DMS153 (cell line): ENCODE data around the gene MYOT.
"Not testable (repeated sequence)": the region's sequence is repeated elsewhere in the genome, so short reads cannot be mapped to it uniquely, and the experiment has no call there.

Source experiments
- DNase-seq: peaks from one replicate; lab custom pipeline; 2025; lab: John Stamatoyannopoulos, UW

Gene MYOT, protein sequence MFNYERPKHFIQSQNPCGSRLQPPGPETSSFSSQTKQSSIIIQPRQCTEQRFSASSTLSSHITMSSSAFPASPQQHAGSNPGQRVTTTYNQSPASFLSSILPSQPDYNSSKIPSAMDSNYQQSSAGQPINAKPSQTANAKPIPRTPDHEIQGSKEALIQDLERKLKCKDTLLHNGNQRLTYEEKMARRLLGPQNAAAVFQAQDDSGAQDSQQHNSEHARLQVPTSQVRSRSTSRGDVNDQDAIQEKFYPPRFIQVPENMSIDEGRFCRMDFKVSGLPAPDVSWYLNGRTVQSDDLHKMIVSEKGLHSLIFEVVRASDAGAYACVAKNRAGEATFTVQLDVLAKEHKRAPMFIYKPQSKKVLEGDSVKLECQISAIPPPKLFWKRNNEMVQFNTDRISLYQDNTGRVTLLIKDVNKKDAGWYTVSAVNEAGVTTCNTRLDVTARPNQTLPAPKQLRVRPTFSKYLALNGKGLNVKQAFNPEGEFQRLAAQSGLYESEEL

DNA sequence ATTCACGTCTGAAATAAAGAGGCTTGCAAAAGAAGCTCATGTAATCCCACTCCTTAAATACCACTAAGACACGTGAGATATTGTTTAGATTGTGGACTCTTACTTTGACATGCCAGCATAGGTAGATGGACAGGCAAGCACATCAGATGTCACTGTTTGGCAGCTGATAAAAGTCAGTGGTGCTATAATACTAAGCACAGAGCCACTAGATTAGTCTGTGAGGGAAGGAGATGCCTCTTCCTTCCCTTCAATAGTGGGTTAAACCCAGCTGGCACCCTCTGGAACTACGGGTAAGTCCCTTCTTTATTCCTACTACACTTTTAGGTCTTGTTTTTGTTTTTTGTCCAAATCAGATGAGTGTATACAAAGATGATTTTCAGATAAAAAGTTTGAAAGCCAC lies at the start of gene MYOT:
Gene MYOT, plus strand, starts transcription at position 197 of the 400 bp plus-strand sequence. CDS start 2,792 bp downstream, outside the sequence.
- no peak for DNase-seq

DNA sequence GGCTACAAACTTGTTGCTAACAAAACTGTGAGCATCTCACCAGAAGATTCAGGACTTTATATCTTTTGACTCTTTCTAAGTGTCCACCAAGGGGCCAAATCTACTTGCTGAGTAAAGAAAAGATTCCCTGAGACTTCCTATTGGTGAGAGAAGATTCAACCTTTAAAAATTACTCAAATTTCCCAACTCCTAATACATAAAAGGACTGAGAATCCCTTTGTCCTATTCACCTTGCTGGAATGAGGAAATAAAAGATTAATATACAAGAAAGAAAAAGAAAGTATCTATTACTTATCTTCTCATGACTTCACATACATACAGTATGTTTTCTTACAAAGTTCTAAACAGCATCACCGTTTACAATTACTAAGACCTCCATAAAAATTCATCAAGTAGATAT lies 47.9 kb upstream of the MYOT start:
- DNase-seq = no peak

DNA sequence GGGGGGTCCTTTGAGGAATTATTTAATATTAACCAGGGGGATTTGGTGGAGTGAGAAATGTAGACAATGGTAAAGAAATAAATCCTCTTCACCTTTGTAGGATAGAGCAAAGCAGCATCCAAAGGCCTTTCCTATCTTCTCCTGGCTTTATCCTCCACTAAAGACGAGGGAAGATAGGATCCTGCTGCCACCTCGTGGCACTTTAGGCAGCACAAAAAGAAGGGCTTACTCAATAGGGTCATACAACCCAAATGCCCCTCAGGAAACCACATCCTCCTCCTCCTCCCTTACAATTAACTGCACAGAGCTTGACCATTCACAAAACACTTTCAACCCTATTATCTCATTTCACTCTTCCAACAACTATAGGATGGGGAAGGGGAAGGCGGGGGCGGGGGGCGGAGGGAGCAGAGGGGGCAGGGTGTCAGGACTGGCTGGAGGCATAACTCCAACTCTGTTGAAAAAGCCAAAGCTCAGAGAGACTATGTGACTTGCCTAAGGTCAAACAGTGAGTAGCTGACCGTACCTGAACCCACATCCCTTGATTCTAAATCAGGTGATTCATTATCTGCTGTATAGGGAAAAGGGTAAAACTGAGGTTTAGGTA lies 45.4 kb upstream of the MYOT start:
- no peak for DNase-seq

DNA sequence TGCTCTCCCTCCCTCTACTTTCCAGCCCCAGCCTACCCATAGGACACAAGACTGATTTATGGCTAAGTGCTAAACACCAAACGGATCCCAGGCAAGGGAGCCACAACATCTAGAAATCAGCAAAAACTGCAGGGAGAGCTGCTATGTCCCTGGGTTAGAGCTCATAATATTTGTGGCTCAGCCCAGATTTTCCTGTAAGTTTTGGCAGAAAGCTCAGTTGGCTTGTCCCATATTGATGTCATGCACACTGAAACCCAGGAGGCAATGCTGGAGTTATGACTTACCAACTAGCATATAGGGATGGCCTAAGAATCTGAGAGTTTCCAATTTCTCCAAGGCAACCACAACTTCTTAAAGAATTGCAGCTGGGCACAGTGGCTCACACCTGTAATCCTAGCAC lies 44.7 kb upstream of the MYOT start:
- DNase-seq = no peak

DNA sequence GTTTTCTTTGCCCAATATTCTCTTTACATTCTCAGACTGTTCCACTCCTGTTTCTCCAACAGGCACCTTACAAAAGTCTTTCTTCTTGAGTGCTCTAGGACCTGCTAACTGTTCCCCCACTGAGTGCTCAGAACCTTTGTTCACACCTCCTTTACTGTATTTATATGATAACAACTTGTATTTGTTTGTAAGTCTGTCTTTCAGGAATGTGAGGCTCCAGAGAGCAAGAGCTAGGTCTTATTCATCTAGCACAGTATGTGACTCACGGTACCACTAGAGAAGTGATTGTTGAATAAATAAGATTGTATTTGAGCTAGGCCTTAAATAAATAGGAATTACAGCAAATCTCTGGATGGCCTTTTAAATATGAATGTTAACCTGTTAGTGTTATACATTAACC lies 42.5 kb upstream of the MYOT start:
- DNase-seq = no peak

DNA sequence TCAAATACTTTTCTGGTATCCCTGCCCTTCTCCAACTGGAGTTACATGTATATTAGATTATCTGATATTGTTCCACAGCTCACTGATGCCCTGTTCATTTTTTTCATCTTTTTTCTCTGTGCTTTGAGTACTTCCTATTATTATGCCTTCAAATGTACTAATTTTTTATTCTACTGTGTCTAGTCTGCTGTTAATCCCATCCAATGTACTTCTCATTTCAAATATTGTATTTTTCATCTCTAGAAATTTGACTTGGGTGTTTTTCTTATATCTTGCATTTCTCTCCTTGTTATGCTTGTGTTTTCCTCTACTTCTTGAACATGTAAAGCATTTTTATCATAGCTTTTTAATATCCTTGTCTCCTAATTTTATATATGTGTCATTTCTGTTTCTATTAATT lies 41.6 kb upstream of the MYOT start:
- no peak for DNase-seq

DNA sequence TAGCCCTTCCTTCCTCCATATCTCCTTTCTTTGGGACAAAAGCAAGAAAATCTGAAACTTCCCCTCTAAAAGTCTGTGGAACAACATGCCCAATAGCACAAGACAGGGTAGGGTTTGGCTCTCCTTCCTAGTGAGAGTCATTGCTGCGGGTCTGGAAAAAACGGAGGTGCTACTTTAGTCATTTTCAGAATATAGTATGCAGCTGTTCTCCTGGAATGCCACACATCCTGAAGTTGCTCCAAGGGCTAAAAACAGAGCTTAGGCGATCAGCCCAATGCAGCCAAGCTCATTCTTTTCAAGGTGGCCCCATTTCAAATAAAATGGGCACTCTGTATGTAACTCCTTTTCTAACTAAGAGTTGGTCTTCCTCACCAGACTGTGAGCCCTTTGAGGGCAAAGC lies 39.5 kb upstream of the MYOT start:
- no peak for DNase-seq

DNA sequence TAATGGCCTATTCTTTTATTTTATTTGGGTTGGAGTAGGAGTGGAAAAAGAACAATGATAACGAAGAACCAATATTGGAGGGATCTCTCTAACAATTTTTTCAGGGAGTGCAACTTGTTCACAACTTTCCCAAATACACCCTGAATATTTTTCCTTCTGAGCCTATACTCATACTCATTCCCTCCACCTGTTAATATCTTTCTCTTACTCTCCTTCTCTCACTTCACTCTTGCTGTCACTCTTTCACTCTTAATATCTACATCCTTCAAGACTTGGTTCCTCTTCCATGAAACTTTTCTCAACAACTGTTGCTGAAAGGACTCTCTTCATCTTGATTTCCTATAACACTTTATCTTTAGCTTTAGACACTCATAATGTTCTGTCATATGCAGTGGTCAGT lies 39.0 kb upstream of the MYOT start:
- no peak for DNase-seq

DNA sequence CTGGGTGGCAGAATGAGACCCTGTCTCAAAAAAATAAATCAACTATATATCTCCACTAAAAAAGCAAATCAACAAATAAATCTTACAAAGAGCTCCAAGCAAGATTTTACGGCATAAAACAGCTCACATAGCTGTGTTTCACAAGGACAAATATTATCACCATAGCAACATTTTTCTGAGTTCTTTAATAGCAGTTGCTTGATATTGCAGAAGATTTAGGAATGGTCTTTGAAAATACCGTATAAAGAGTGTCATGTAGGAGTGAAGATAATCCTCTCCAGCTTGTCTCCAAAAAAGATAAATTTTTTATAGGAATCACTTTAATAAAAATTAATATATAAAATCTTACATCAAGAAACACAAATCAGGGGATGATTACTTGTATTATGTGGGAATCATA lies 36.6 kb upstream of the MYOT start:
- DNase-seq = no peak

DNA sequence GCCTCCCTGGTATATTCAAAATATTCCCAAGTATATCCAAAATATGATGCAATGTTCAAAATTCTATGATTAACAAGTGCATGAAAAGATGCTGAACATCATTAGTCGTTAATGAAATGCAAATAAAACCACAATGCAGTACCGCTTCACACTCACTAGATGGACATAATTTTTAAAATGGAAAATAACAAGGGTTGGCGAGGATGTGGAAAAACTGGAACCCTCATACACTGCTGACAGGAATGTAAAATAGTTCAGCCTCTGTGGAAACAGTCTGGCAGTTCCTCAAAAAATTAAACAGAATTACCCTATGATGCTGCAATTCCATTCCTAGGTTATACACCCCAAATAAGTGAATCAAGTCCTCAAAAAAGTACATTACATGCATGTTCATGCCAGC lies 36.1 kb upstream of the MYOT start:
- DNase-seq = no peak

DNA sequence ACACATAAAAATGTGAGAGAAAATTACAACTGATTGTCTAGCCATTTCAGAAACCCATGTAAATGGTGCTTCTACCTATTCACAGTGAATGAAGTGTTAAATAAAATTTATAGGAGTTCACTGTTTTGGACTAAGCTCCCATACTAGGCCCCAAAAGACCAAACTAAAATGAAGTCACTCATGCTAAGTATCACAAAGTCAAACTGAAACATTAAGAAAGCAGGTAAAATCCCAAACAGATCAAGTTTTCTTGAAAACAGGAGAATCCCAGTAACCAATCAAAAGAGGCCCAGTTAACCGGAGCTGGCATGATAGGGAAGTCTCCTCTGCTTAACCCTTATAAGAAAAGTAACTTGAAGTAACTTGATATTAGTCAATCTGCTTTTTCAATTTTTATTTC lies 35.2 kb upstream of the MYOT start:
- no peak for DNase-seq

DNA sequence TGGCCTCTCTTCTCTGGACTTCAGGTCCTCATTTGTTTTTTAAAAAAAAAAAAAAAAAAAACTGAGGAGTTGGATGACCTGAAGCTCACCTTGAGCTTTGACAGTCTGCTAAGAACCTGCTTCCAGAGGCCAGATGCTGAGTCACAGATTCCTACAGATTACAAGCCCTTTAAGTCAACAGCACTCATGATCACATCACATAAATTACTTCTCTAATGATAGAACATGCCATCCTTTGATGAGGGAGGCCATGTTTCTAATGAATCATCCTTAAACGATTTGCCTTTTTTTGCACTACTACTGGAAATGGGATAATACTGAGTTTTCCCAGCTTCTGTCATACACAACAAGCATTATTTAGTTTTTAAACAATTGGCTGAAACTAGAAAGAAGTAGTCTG lies 34.2 kb upstream of the MYOT start:
- no peak for DNase-seq

DNA sequence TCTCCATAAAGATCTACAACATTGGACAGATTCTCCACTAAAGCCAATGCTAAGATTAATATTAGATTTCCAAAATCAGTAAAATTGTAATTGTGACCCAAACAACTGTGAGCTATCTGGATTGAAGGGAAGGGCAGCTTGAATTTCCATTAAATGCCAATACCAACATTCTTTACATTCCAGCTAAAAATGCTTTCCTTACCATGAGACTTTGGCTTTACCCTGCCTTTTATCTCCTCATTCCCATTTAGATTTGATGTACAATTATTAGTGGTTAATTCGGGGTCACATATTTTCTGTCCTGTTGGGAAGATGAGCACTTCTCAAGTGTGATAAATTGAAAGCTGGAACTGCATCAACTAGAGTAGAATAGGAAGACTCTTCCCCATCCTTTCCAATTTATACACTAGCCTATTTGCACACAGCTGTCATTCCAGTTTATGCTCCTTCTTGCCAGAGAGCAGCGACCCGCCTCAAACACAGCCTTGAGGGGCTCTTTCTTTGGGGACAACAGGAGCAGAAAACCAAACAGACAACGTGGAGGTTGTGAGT lies 33.1 kb upstream of the MYOT start:
- DNase-seq = no peak

DNA sequence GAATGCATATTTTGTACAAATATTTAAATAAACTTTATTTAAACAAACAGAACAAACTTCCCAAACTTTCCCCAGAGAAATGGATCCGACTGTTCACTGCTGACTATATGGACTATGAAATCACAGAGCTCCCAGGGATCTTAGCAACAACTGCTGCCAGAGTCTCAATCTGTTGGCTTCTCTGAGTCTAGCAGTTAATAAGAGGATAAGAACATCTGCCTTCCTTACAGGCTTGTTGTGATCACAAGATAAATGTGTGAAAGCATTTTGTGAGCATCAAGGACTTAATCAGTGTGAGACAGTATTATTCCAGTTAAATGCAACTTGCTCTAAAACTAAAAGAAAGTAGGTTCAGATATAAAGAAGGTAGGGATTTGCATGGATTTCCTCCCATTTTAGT lies 31.4 kb upstream of the MYOT start:
- no peak for DNase-seq

DNA sequence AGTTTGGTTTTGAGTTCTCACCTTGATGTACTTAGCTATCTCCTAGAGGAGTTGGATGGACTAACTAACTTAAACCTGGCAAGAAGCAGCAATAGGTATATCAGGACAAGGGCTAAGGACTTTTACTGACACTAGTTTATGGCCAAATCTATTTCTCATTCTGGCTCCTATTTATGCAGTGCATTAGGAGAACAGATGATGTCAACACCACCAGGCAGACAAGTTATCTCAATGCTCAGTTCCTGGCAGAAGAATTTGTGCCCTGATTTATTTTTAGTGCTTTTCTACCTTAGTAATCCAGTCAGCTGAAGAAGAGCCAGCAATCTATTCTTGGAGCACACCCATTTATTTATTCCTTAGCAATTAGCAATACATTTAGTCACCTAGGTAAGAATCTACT lies 30.7 kb upstream of the MYOT start:
- no peak for DNase-seq

DNA sequence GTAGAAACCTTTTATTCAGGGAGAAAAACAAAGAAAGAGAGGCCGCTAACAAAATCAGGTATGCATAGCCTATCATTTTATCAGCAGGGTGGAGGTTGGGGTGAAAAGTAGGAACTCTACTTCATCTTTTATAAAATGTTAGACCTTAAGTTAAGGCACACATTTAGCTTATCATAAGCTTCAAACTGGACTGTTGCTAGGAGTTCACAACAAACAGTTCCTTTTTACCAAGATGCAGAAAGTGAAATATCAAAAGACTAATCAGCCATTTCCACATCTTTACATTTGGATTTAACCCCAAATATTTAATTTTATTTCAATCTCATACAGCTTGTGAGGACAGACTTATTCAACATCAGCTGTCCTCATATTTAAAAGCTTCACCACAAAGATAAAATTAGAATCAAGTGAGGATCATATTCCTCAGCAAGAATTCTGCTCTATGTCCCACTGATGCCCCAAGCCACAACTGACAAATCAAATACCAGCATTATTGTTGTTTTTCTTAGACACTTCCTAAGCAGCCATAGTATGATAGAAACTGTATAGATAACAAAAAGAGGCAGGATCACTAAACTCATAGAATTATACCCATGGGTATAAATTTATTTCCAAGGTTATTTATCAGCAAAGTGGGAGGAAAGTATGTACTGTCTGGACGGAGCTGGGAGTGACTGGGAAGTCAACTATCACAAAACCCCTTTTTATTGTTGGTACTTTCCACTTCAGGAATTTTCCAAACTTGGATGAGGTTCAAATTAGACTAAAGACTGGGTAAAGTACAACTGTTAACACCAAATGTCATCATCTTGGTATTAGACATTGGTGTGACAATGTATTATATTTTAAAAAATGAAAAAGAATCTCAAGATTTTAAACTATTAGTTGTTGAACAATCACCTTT lies 29.9 kb upstream of the MYOT start:
- no peak for DNase-seq

DNA sequence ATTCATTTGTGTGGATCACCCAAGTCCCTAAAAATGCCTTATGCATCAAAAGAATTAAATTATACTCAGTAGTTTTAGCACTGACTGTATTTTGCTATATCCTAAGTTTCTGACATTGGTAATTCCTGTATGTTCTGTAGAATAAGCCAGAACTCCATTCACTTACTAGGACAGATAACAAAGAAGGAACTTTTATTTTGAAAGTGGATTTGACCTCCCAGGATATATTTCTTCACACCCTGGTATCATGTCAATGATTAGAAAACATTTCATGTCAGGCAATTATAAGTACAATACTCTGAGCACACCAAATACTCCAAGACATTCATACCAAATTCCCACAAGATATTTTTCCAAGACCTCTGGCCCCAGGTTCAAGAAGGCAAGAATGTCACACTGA lies 28.7 kb upstream of the MYOT start:
- no peak for DNase-seq

DNA sequence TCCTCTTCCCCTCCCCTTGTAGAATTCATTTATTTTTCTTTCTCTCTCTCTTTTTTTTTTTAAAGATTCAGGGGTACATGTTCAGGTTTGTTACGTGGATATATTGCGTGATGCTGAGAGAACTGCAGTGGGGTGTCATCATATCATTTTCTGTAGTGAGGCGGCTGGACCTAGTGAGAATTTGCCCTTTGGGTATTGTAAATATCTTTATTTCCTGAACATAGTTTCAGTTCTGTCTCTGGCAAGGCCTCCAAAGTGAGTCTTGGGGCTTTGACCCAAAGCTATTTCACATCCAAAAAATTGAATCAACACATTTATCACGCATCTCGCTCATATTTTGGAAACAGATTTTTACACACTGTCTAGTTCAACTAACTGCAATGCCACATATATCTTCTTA lies 25.4 kb upstream of the MYOT start:
- no peak for DNase-seq

DNA sequence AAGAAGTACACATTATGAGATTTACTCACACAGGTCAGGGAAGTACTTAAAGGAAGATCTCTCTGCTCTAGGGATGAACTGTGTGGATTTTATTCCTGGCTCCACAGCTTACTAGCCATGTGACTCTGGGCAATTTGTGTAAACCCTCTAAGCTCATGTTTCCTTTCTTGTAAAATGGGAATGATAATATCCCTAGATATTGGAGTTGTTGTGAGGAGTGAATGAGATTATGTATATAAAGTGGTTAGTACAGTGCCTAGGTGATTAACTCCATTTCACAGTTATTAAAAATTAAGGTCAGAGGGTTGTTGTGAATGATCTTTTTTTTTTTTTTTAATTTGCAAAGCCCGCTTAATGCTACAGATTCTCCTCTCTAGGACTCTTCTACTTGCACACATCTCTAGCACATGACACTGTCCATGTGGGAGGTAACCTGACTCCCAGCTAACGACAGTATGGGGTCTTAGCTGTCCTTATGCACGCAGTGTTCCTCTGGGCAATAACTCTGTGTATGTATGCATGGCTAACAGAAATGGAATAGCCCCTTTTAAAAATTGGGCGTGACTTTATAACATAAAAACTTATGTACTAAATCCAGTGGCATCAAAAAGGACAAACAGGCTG lies 23.9 kb upstream of the MYOT start:
- DNase-seq = no peak

DNA sequence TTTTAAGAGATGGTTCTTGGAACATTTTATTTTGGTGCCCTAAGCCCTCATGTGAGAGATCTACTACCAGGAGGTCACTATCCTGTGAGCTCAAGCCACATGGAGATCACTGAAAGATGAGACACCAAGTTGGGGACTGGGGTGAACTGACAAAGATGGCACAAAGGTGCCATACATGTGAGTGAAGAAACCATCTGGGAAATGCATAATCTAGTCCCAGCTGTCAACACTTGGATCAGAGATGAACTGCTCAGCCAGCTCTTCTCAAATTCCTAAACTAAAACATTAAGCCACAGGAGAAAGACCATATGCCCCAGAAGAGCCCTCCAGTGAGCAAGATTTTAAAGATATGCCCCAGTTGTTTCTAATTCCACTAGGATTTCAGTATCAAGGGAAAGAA lies 22.2 kb upstream of the MYOT start:
- no peak for DNase-seq

DNA sequence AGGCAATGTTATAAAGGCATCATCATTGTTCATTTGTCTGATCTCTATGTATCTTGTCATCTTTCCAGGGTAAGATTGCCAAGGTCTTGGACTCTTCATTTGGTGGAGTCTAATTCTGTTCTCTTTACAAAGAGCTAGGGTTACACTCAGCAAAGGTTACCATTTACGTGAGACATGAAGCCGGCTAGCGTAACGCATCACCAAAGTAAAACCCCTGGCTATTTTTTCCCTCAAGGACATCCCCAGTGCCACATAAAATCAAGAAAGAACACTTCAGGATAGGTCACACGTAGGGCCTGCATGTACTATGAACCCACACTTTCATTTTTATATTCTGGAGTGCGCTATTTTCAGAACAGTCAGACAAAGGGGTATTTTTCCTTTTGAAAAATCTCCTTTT lies 20.0 kb upstream of the MYOT start:
- no peak for DNase-seq

DNA sequence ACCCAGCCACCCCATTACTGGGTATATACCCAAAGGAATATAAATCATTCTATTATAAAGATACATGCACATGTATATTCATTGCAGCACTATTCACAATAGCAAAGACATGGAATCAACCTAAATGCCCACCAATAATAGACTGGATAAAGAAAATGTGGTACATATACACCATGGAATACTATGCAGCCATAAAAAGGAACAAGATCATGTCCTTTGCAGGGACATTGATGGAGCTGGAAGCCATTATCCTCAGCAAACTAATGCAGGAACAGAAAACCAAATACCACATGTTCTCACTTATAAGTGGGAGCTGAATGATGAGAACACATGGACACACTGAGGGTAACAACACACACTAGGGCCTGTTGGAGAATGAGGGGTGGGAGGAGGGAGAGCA lies 14.5 kb upstream of the MYOT start:
- not testable (repeated sequence) for DNase-seq
